Activated T-cell treated with anti-CD3 and anti-CD28 coated beads, Interleukin-2, amount 50 U/mL, for 72 hours (primary cell): ENCODE measurements around the gene JMJD1C. TPM values are rescaled to one million over a fixed set of nuclear protein-coding genes. Genes with fewer than 3 reads are reported as not detected.
"Not testable (repeated sequence)": the region's sequence is repeated elsewhere in the genome, so short reads cannot be mapped to it uniquely, and the experiment has no call there.

Source experiments
- ATAC-seq, 2 donors: fragments of 150-1000 bp; cut with Tn5 transposase; replicated peaks in 1 of 2; 2 replicates each; pipeline ENCODE4 v1.10.0; 2021; ENCODE audit warnings: moderate library complexity in 2 of 2, mild to moderate bottlenecking in 1 of 2
- DNase-seq, 2 donors: peaks; one replicate each; pipeline ENCODE4 v3.0.0; 2021 to 2022; ENCODE audit warnings: mixed read lengths in 1 of 2
- H3K27ac Mint-ChIP-seq: one replicate; pipeline ENCODE4 v1.8.0; 2022; ENCODE audit warnings: mild to moderate bottlenecking, moderate library complexity, mixed read lengths
- H3K27me3 Mint-ChIP-seq: one replicate; pipeline ENCODE4 v1.8.0; 2022; ENCODE audit warnings: low read depth, mixed read lengths
- H3K36me3 Mint-ChIP-seq, 2 donors: one replicate each; pipeline ENCODE4 v1.8.0; 2022; ENCODE audit warnings: mixed read lengths in 2 of 2, mild to moderate bottlenecking in 1 of 2; ENCODE audit not compliant: insufficient read depth in 2 of 2
- H3K4me1 Mint-ChIP-seq: one replicate; pipeline ENCODE4 v1.8.0; 2022; ENCODE audit warnings: low read depth, mixed read lengths
- H3K4me3 Mint-ChIP-seq, 2 donors: one replicate each; pipeline ENCODE4 v1.8.0; 2022; ENCODE audit warnings: mild to moderate bottlenecking in 2 of 2, mixed read lengths in 2 of 2, moderate library complexity in 2 of 2
- H3K9me3 Mint-ChIP-seq, 2 donors: one replicate each; pipeline ENCODE4 v1.8.0; 2022; ENCODE audit warnings: mixed read lengths in 2 of 2
- total RNA-seq, 2 donors: library from RNA; stranded (reverse); gene quantifications; one replicate each; pipeline ENCODE4 v1.2.3, GENCODE V29; 2022

JMJD1C gene
- total RNA-seq, result 10 to 100 TPM; 67.3 to 67.5 TPM

GRCh38 chr10:63465293-63466143 is at the start of gene JMJD1C:
JMJD1C (minus strand) TSS chr10:63465977; CDS start chr10:63465662, 315 bp downstream.
- peaks cover 3 to 4% of the 10 kb centered on the region in 2 donors for H3K36me3 Mint-ChIP-seq
- H3K4me3 Mint-ChIP-seq, result peak within 1 kb of the TSS; percentile 98
- H3K27ac Mint-ChIP-seq, result peak within 1 kb of the TSS; percentile 82
- ATAC-seq (peak; percentile 82 to 87), DNase-seq (peak; percentile 71 to 80)
- no peaks in the 10 kb centered on the region for H3K9me3 Mint-ChIP-seq
- H3K4me1 Mint-ChIP-seq, result peaks cover 23% of the 10 kb centered on the region
- no peaks in the 10 kb centered on the region for H3K27me3 Mint-ChIP-seq

- ATAC-seq (peak; percentile 62 to 65), DNase-seq (peak in 1 of 2 donors; percentile 10)
- H3K9me3 Mint-ChIP-seq, result peaks cover 0 to 3% of the 10 kb centered on the region in 2 donors
- H3K4me3 Mint-ChIP-seq, result peak overlapping the region; percentile 28 to 62
- peaks cover 55% of the 10 kb centered on the region for H3K4me1 Mint-ChIP-seq
- no peaks in the 10 kb centered on the region for H3K27me3 Mint-ChIP-seq
- peaks cover 3 to 5% of the 10 kb centered on the region in 2 donors for H3K36me3 Mint-ChIP-seq
- no peak overlapping the region for H3K27ac Mint-ChIP-seq
Observed at GRCh38 chr10:63515002-63515763, 49.4 kb upstream of the JMJD1C start.

GRCh38 chr10:63506554-63506953 is 40.8 kb upstream of the JMJD1C start:
- Mint-ChIP-seq H3K27me3 (no peaks in the 10 kb centered on the region), H3K4me1 (peaks cover 12% of the 10 kb centered on the region), H3K4me3 (no peak overlapping the region), H3K9me3 (no peaks in the 10 kb centered on the region), H3K27ac (no peak overlapping the region), H3K36me3 (no peaks in the 10 kb centered on the region)
- ATAC-seq (no peak), DNase-seq (no peak)

- Mint-ChIP-seq H3K9me3 (no peaks in the 10 kb centered on the region), H3K27ac (no peak overlapping the region), H3K4me3 (no peak overlapping the region), H3K27me3 (no peaks in the 10 kb centered on the region), H3K4me1 (peaks cover 12% of the 10 kb centered on the region), H3K36me3 (peaks cover 0 to 2% of the 10 kb centered on the region in 2 donors)
- ATAC-seq (no peak), DNase-seq (no peak)
Observed at GRCh38 chr10:63505562-63505961, 39.8 kb upstream of the JMJD1C start.

- ATAC-seq (no peak), DNase-seq (no peak)
- peaks cover 9% of the 10 kb centered on the region for H3K4me1 Mint-ChIP-seq
- H3K36me3 Mint-ChIP-seq, result peaks cover 0 to 6% of the 10 kb centered on the region in 2 donors
- no peak overlapping the region for H3K27ac Mint-ChIP-seq
- no peaks in the 10 kb centered on the region for H3K27me3 Mint-ChIP-seq
- no peaks in the 10 kb centered on the region for H3K9me3 Mint-ChIP-seq
- no peak overlapping the region for H3K4me3 Mint-ChIP-seq
Observed at GRCh38 chr10:63504145-63504881, 38.5 kb upstream of the JMJD1C start.

GRCh38 chr10:63503395-63503794 is 37.6 kb upstream of the JMJD1C start:
- no peaks in the 10 kb centered on the region for H3K27me3 Mint-ChIP-seq
- no peak overlapping the region for H3K27ac Mint-ChIP-seq
- peaks cover 10% of the 10 kb centered on the region for H3K4me1 Mint-ChIP-seq
- ATAC-seq, result no peak
- H3K4me3 Mint-ChIP-seq, result no peak overlapping the region
- no peaks in the 10 kb centered on the region for H3K9me3 Mint-ChIP-seq
- H3K36me3 Mint-ChIP-seq, result peaks cover 0 to 6% of the 10 kb centered on the region in 2 donors
- DNase-seq, result no peak

- Mint-ChIP-seq H3K27ac (no peak overlapping the region), H3K36me3 (peaks cover 0 to 6% of the 10 kb centered on the region in 2 donors), H3K27me3 (no peaks in the 10 kb centered on the region), H3K4me3 (no peak overlapping the region), H3K4me1 (peaks cover 10% of the 10 kb centered on the region), H3K9me3 (no peaks in the 10 kb centered on the region)
- ATAC-seq, result no peak
- DNase-seq, result no peak
Observed at GRCh38 chr10:63502832-63503231, 37.1 kb upstream of the JMJD1C start.

- Mint-ChIP-seq H3K27me3 (no peaks in the 10 kb centered on the region), H3K4me3 (no peak overlapping the region), H3K36me3 (peaks cover 0 to 6% of the 10 kb centered on the region in 2 donors), H3K27ac (no peak overlapping the region), H3K4me1 (peaks cover 10% of the 10 kb centered on the region), H3K9me3 (no peaks in the 10 kb centered on the region)
- ATAC-seq (no peak), DNase-seq (no peak)
Observed at GRCh38 chr10:63501954-63502353, 36.2 kb upstream of the JMJD1C start.

- H3K27ac Mint-ChIP-seq, DNase-seq, H3K9me3 Mint-ChIP-seq, H3K36me3 Mint-ChIP-seq, ATAC-seq, H3K27me3 Mint-ChIP-seq, H3K4me3 Mint-ChIP-seq: not testable (repeated sequence)
- peaks cover 10% of the 10 kb centered on the region for H3K4me1 Mint-ChIP-seq
Observed at GRCh38 chr10:63500551-63500950, 34.8 kb upstream of the JMJD1C start.

GRCh38 chr10:63498665-63499064 is 32.9 kb upstream of the JMJD1C start:
- Mint-ChIP-seq H3K36me3 (peaks cover 0 to 6% of the 10 kb centered on the region in 2 donors), H3K27me3 (no peaks in the 10 kb centered on the region), H3K4me3 (no peak overlapping the region), H3K4me1 (peaks cover 10% of the 10 kb centered on the region), H3K27ac (peak overlapping the region; percentile 54), H3K9me3 (no peaks in the 10 kb centered on the region)
- no peak for DNase-seq
- no peak for ATAC-seq

- DNase-seq (no peak), ATAC-seq (no peak)
- no peaks in the 10 kb centered on the region for H3K27me3 Mint-ChIP-seq
- no peak overlapping the region for H3K4me3 Mint-ChIP-seq
- peaks cover 0 to 6% of the 10 kb centered on the region in 2 donors for H3K36me3 Mint-ChIP-seq
- H3K4me1 Mint-ChIP-seq, result peaks cover 10% of the 10 kb centered on the region
- no peak overlapping the region for H3K27ac Mint-ChIP-seq
- no peaks in the 10 kb centered on the region for H3K9me3 Mint-ChIP-seq
Observed at GRCh38 chr10:63497321-63497720, 31.5 kb upstream of the JMJD1C start.

GRCh38 chr10:63496561-63496960 is 30.8 kb upstream of the JMJD1C start:
- peaks cover 16% of the 10 kb centered on the region for H3K4me1 Mint-ChIP-seq
- no peaks in the 10 kb centered on the region for H3K27me3 Mint-ChIP-seq
- no peak overlapping the region for H3K4me3 Mint-ChIP-seq
- no peak for ATAC-seq
- peaks cover 0 to 6% of the 10 kb centered on the region in 2 donors for H3K36me3 Mint-ChIP-seq
- H3K27ac Mint-ChIP-seq, result no peak overlapping the region
- H3K9me3 Mint-ChIP-seq, result no peaks in the 10 kb centered on the region
- no peak for DNase-seq

GRCh38 chr10:63494951-63495350 is 29.2 kb upstream of the JMJD1C start:
- DNase-seq (no peak), ATAC-seq (no peak)
- Mint-ChIP-seq H3K4me1 (peaks cover 19% of the 10 kb centered on the region), H3K36me3 (no peaks in the 10 kb centered on the region), H3K9me3 (no peaks in the 10 kb centered on the region), H3K4me3 (no peak overlapping the region), H3K27me3 (no peaks in the 10 kb centered on the region), H3K27ac (no peak overlapping the region)
